Caco-2 (cell line): ENCODE results near the gene TTC38. TPM values are rescaled to one million over a fixed set of nuclear protein-coding genes. Genes with fewer than 3 reads are reported as not detected.
A peak's percentile ranks its signal among the peaks of the same experiment; 100 is the strongest.

Experiments
- BruUV-seq: library from RNA; stranded (reverse); fragments of 400-500 nt; replicated peaks from 2 replicates; lab custom pipeline; 2021; lab: Mats Ljungman, UMichigan
- CTCF ChIA-PET: fragments of 300-600 bp; sonication (Branson Sonifier 250); formaldehyde crosslinking; loops from one replicate; lab custom pipeline; 2022; ENCODE audit warnings: antibody characterized with exemption; lab: Charles Lee
- POLR2A ChIA-PET: fragments of 300-600 bp; sonication (Branson Sonifier 250); formaldehyde crosslinking; loops from one replicate; lab custom pipeline; 2022; ENCODE audit warnings: antibody characterized with exemption; lab: Charles Lee
- DNase-seq, 2 experiments: peaks; one replicate each; pipeline versions ENCODE4 v3.0.0 to v3.0.0-alpha.2; 2020 to 2022
- H3K27me3 ChIP-seq: replicated peaks from 2 replicates; pipeline ENCODE4 v1.6.0; 2011; ENCODE audit warnings: low read length; ENCODE audit not compliant: control insufficient read depth, insufficient read depth
- H3K36me3 ChIP-seq: 2 replicates; pipeline ENCODE4 v1.5.1; 2011; ENCODE audit warnings: low read length; ENCODE audit not compliant: control insufficient read depth, insufficient read depth
- H3K4me1 ChIP-seq: fragments of 250-450 bp; sonication (Bioruptor Pico); 2 replicates; pipeline ENCODE4 v1.5.1; 2020; ENCODE audit warnings: mild to moderate bottlenecking
- H3K4me3 ChIP-seq: 2 replicates; pipeline ENCODE4 v1.5.1; 2011; ENCODE audit warnings: low read depth, mild to moderate bottlenecking, control low read depth, low read length
- H3K9me3 ChIP-seq: fragments of 250-450 bp; sonication (Bioruptor Pico); 2 replicates; pipeline ENCODE4 v1.5.1; 2020; ENCODE audit warnings: mild to moderate bottlenecking, moderate library complexity
- H3K27ac Mint-ChIP-seq: one replicate; pipeline ENCODE4 v1.8.0; 2022; ENCODE audit warnings: mixed read lengths; ENCODE audit not compliant: unreplicated experiment
- H3K27me3 Mint-ChIP-seq: one replicate; pipeline ENCODE4 v1.8.0; 2022; ENCODE audit warnings: mixed read lengths; ENCODE audit not compliant: insufficient read depth, unreplicated experiment
- H3K36me3 Mint-ChIP-seq: one replicate; pipeline ENCODE4 v1.8.0; 2022; ENCODE audit warnings: mild to moderate bottlenecking, mixed read lengths; ENCODE audit not compliant: insufficient read depth, unreplicated experiment
- H3K4me1 Mint-ChIP-seq: one replicate; pipeline ENCODE4 v1.8.0; 2022; ENCODE audit warnings: low read depth, mixed read lengths; ENCODE audit not compliant: unreplicated experiment
- H3K4me3 Mint-ChIP-seq: one replicate; pipeline ENCODE4 v1.8.0; 2022; ENCODE audit warnings: mild to moderate bottlenecking, moderate library complexity, mixed read lengths; ENCODE audit not compliant: unreplicated experiment
- H3K9me3 Mint-ChIP-seq: one replicate; pipeline ENCODE4 v1.8.0; 2022; ENCODE audit warnings: mixed read lengths; ENCODE audit not compliant: unreplicated experiment
- intact Hi-C: fragments of 100-400 bp; cut with micrococcal nuclease; formaldehyde crosslinking; loops from one replicate; pipeline ENCODE4 v1.10.0; 2022; ENCODE audit not compliant: unreplicated experiment
- total RNA-seq: library from RNA; stranded (reverse); gene quantifications from 2 replicates; pipeline ENCODE4 v1.2.3, GENCODE V29; 2022
- TF ChIP-seq, protein P1 (sequence below), 2 experiments: fragments of 200-600 bp in 1 of 2; IDR thresholded peaks; 1 replicate in 1 of 2; 2 replicates in 1 of 2; pipeline versions ENCODE4 v1.5.1 to v1.8.0; 2011 to 2022; ENCODE audit warnings: antibody characterized with exemption in 1 of 2, control low read depth in 1 of 2, inconsistent platforms in 1 of 2, low read depth in 1 of 2, low read length in 1 of 2, mild to moderate bottlenecking in 1 of 2, moderate library complexity in 1 of 2; ENCODE audit not compliant: insufficient read depth in 1 of 2, severe bottlenecking in 1 of 2, unreplicated experiment in 1 of 2

Gene TTC38
- total RNA-seq, 1 experiment from 2014 or later, result 44.5 TPM

GRCh38 chr22:46331496-46331895 is 63.7 kb downstream of the TTC38 start:
- no peak for DNase-seq
- H3K36me3 ChIP-seq, result peaks cover 2% of the 10 kb centered on the region; the same call in 1 of the 2 replicates
- Mint-ChIP-seq H3K27me3 (no peaks in the 10 kb centered on the region), H3K36me3 (peaks cover 81% of the 10 kb centered on the region), H3K4me3 (no peak overlapping the region), H3K4me1 (peaks cover 26% of the 10 kb centered on the region), H3K9me3 (no peaks in the 10 kb centered on the region), H3K27ac (no peak overlapping the region)
- ChIA-PET POLR2A (no interaction called here), CTCF (interaction anchor here (0.6 kb wide), 1 partner anchor 225 kb away, joined by 3 read pairs; no protein-coding TSS in a partner anchor)
- no peaks in the 10 kb centered on the region for H3K9me3 ChIP-seq
- no peak overlapping the region for H3K4me3 ChIP-seq
- H3K27me3 ChIP-seq, result no peaks in the 10 kb centered on the region
- no TSS peak for BruUV-seq
- TF ChIP-seq, protein P1, sequence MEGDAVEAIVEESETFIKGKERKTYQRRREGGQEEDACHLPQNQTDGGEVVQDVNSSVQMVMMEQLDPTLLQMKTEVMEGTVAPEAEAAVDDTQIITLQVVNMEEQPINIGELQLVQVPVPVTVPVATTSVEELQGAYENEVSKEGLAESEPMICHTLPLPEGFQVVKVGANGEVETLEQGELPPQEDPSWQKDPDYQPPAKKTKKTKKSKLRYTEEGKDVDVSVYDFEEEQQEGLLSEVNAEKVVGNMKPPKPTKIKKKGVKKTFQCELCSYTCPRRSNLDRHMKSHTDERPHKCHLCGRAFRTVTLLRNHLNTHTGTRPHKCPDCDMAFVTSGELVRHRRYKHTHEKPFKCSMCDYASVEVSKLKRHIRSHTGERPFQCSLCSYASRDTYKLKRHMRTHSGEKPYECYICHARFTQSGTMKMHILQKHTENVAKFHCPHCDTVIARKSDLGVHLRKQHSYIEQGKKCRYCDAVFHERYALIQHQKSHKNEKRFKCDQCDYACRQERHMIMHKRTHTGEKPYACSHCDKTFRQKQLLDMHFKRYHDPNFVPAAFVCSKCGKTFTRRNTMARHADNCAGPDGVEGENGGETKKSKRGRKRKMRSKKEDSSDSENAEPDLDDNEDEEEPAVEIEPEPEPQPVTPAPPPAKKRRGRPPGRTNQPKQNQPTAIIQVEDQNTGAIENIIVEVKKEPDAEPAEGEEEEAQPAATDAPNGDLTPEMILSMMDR (IDR thresholded peaks at IDR 0.05; ENCODE audit: insufficient read depth in 1 of 2, low read depth in 1 of 2, low read length in 1 of 2, severe bottlenecking in 1 of 2, unreplicated experiment in 1 of 2), result no peak
- intact Hi-C loops, result no loop called here
- peaks cover 23% of the 10 kb centered on the region for H3K4me1 ChIP-seq

- no peaks in the 10 kb centered on the region for H3K9me3 Mint-ChIP-seq
- BruUV-seq, result TSS peak; percentile 84
- Histone ChIP-seq H3K9me3 (no peaks in the 10 kb centered on the region), H3K4me3 (peak within 1 kb of the TSS; percentile 82), H3K4me1 (peaks cover 23% of the 10 kb centered on the region), H3K27me3 (no peaks in the 10 kb centered on the region), H3K36me3 (0 out of 2 replicates have a peak, but pooled peaks cover 3% of the 10 kb centered on the region)
- peak within 1 kb of the TSS; percentile 78 for H3K4me3 Mint-ChIP-seq
- H3K4me1 Mint-ChIP-seq, result peaks cover 32% of the 10 kb centered on the region
- no peaks in the 10 kb centered on the region for H3K27me3 Mint-ChIP-seq
- peaks cover 85% of the 10 kb centered on the region for H3K36me3 Mint-ChIP-seq
- TF ChIP-seq, protein P1 (IDR thresholded peaks at IDR 0.05; ENCODE audit: insufficient read depth in 1 of 2, low read depth in 1 of 2, low read length in 1 of 2, severe bottlenecking in 1 of 2, unreplicated experiment in 1 of 2), result no peak
- POLR2A ChIA-PET, result interaction anchor here (0.9 kb wide), 1 partner anchor 15 kb away, joined by 3 read pairs; no protein-coding TSS in a partner anchor
- CTCF ChIA-PET, result interaction anchor here (0.5 to 1.1 kb wide), 5 partner anchors 32 to 213 kb away, joined by 3 to 6 read pairs (median 3); partner anchors contain the start of gene CDPF1
- H3K27ac Mint-ChIP-seq, result peak within 1 kb of the TSS; percentile 97
- peak; percentile 80 to 89 for DNase-seq
- intact Hi-C loops, result no loop called here
These were observed 67.7 kb downstream of the TTC38 start, which contains the start of gene TRMU for GRCh38 chr22:46335201-46336118. TSS of gene TRMU (plus strand) at chr22:46335714. CDS start at chr22:46335765, 51 bp downstream.
